ENCODE results near the gene TMEM62.

GRCh38 chr15:43133430-43134156 lies at the start of gene TMEM62:
- TF ChIP-seq CTCF (conservative IDR thresholded peaks at IDR 0.05): no peak
- no peak for TF ChIP-seq EZH2 (IDR thresholded peaks at IDR 0.05; ENCODE audit: low read depth)

Measured in PC-9 (cell line).